GM18907 (cell line): Measurements from ENCODE around the gene GANC.

ENCODE experiments used
- ATAC-seq: cut with Tn5 transposase; IDR thresholded peaks from one replicate; pipeline ENCODE4 v1.9.1; 2021; ENCODE audit warnings: mild to moderate bottlenecking, moderate library complexity; ENCODE audit not compliant: unreplicated experiment

Gene GANC

GRCh38 chr15:42344763-42345162 is 71.8 kb downstream of the GANC start:
- ATAC-seq = no peak

DNA sequence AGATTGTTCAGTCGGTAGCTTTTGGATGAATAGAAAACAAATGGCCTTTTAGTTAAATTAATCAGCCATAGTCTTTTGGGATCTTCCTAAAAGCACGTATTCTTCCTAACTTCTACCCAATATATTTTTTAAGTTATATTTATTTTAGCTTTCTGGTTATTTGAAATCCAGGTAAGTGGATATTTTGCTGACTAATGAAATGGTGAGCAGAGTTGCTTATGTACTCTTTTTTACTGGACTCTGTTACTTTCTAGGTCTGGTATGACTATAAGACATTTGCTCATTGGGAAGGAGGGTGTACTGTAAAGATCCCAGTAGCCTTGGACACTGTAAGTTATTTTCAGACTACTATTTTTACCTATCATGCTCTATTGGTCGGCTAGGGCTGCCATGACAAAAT is 72.5 kb downstream of the GANC start:
- ATAC-seq = no peak

DNA sequence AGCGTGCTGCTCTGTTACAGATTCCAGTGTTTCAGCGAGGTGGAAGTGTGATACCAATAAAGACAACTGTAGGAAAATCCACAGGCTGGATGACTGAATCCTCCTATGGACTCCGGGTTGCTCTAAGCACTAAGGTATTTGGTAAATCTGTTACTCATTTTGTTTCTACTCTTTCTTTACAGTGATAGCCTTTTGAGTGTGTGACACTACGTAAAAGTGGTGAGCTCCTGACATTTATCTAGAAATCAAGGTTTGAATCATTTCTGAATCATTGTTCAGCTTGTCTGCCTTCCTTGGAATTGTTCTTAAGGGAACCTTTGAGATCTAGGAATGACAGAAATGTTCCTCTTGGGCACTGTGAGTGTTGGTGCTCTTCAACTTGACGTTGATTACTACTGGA is 75.1 kb downstream of the GANC start:
- no peak for ATAC-seq

DNA sequence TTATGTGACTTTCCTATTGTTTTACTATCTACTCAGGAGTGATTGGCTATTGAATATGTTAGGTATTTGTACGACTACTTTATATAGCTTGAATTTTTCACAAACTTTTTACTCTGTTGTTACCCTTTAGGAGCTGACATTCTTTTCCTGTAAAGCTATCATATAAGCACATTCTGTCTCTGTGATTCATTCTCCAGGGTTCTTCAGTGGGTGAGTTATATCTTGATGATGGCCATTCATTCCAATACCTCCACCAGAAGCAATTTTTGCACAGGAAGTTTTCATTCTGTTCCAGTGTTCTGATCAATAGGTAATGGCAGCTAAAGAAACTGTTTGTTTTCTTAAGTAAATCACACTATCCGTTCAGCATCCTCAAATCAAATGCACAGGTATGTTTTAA is 76.2 kb downstream of the GANC start:
- ATAC-seq = no peak

DNA sequence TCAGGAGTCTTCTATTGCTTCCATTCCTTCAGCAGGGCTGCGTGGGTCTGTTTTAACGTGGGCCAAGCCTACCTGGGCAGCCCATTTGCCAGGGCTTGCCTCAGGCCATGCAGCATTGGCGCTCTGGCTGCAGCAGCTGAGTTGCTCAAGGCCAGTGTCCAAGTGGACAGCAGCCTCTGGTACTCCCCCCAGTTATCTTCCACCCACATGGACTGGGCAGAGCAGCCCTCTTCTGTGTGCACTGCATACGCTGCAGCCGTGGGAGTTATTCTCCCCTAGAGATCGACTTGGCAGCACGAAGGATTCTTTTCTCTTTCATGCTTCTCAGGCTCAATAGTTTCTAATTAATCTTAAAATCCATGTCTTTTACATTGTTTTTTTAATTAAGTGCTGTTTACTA is 79.4 kb downstream of the GANC start:
- ATAC-seq = no peak

GRCh38 chr15:42353061-42353460 is 80.1 kb downstream of the GANC start:
- ATAC-seq = no peak

DNA sequence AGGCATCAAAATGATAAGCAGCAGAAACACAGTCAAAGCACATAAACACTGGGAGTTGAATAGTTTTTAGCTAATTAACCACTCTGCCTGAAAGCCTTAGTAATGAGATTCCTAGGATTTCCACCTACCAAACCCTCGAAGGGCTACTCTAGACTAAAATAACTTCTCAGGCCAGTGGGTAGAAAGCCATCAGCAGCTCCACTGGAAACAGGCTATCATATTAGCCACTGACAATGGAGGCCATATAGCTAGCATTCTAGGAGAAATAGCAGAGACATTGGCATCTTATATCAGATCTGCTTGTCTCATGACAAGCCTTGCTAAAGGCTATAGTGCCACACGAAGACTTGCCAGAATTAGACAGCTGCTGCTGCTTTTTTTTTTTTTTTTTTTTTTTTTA is 81.8 kb downstream of the GANC start:
- no peak for ATAC-seq

- ATAC-seq = no peak
Observed at GRCh38 chr15:42355291-42355690, 82.3 kb downstream of the GANC start.

DNA sequence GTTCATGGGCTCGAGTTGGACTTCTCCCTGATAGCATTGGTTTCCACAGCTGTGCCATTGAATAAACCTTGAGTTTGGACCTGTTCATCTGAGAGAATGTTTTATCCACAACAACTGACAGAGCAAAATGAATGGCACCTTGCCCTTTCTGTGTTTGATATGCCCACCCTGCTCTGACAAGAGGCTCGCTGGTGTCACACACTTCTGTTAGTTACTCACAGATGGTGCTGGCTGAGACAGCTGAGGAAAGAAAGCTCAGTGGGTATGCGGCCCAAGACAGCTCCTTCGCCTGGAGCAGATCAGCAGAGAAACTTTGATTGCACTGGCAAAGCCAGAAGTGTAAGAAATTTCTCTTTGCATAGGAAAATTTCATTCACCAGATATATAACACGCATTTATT is 83.8 kb downstream of the GANC start:
- ATAC-seq = no peak

DNA sequence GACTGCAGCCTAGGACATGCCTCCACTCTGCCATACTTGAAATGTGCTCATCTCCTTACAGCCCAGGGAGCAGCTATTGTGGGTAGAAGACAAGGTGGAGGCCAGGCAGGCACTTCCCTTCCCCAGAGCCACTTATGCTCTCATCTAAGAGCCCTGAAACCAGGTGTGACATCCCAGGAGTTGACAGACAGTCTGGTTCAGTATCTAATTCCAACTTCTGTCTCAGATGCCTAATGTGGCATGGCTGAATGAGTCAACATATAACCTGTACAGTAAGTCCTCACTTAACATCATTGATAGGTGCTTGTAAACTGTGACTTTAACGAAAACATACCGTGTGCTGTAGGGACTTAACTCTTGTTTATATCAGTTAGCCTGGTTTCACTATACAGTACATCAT is 85.1 kb downstream of the GANC start:
- no peak for ATAC-seq

DNA sequence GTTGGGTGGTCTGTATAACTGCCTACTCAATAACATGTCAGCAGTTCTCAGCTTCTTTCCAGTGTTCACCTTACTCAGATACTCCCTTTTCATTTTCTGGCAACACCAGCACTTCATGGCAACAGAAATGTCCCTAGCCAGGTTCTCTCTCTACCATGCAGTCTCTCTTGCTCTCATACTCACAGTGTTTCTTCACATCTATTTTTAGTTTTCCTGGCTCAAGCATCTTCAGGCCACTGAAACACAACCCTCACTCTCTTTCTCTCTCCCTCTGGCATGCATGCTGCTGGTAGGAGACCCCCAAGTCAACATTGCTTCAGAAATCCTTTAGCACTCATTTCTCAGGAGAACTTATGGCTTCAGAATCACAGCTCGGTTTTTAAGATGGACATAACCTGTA is 86.2 kb downstream of the GANC start, which contains the start of gene CAPN3:
CAPN3 (plus strand) TSS at position 253 of the 400 bp plus-strand sequence. CDS start 305 bp downstream, outside the sequence.
- no peak for ATAC-seq

- no peak for ATAC-seq
Observed at GRCh38 chr15:42359985-42360384, 87.0 kb downstream of the GANC start.

GRCh38 chr15:42360535-42361112 is 87.6 kb downstream of the GANC start:
- ATAC-seq = no peak

DNA sequence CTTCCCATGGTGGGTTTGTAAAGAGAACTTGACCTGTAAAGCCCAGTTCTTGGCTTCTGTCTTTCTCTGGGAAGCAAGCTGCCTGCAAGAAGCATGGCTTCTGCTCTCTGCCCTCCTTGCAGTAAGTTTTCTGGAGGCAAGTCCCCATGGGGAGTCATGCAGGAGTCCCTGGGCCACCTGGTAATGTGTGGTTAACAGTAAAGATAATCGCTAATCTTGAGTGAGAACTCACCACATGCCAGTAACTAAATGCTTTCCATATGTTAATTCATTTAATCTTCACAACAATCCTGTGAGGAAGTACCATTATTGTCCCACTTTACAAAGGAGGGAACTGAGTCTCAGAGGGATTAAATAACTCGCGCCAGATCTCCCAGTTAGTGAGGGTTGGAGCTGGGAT is 90.5 kb downstream of the GANC start:
- ATAC-seq = no peak

DNA sequence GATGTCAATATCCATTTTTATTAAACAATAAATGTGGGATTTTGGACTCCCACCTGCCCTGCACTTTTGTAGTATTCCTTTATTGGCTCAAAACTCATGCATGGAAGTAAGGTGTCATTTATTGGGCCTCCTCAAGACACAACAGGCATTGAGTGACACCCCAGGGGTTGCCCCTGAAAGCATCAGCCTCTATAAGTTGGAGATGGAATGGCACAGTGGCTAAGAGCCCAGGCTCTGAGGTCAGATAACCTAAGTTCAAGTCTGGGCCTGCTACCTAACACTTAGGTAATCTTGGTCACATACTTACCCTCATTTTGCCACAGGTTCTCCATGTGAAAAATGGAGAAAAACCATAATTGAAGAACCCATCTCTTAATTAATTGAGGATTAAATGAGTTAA is 90.9 kb downstream of the GANC start:
- ATAC-seq = no peak

GRCh38 chr15:42364529-42364928 is 91.5 kb downstream of the GANC start:
- ATAC-seq = no peak

DNA sequence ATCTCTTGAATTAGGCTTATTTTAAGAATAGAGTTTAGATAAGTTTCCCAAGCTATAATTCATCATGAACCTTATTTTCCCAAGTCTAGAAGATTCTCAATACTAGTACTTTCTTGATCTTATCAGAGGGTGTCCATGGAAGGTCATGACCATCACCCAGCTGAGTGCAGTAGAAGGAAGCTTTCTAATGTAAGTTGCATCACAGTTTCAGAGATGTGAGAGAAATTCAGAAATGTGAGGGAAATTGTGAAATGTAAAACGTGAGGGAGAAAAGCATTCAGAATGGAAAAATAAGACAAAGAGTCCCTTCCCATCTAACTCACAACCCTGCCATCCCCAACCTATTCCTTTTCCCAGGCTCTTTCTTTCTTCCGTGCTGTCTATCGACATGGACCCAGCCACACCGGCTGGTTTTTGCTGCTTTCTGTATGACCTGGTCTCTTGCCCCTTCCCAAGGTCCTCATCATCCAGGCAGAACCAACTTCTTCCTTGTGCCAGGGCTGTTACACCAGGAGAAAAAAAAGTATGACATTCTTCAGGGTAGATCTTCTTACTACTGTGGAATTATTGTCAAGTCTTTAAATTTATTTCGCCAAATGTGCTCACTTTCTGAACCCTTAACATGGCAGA is 93.0 kb downstream of the GANC start:
- no peak for ATAC-seq

GRCh38 chr15:42367041-42367440 is 94.0 kb downstream of the GANC start:
- no peak for ATAC-seq

- ATAC-seq = no peak
Observed at GRCh38 chr15:42368096-42368495, 95.1 kb downstream of the GANC start.

- no peak for ATAC-seq
Observed at GRCh38 chr15:42371096-42371495, 98.1 kb downstream of the GANC start.

- no peak for ATAC-seq
Observed at GRCh38 chr15:42373274-42373673, 100.3 kb downstream of the GANC start.

DNA sequence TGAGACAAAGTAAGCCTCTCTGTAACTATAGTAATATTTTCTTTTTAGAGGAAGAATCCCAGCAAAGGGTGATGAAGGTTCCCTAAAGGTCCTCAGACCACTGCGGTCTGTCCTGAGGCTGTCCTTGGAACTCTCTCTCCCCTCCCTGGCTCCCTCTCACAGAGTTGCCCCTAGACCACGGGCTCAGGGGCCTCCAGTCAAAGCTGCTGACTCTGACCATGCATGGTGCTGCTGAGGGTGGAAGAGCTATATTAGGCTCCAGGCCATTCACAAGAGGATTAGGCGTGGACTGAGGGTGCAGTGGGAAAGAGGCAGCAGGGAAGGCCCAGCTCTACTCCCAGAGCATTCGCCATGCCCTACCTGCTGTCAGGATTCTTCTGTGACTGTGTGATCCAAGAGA is 100.9 kb downstream of the GANC start:
- ATAC-seq = no peak

GRCh38 chr15:42374810-42375209 is 101.8 kb downstream of the GANC start:
- ATAC-seq = no peak
